GM21390 (cell line): ENCODE results near the gene RAB11A.
A peak's percentile ranks its signal among the peaks of the same experiment; 100 is the strongest.

ENCODE experiments used
- ATAC-seq: cut with Tn5 transposase; IDR thresholded peaks from one replicate; pipeline ENCODE4 v1.9.1; 2021; ENCODE audit not compliant: unreplicated experiment

RAB11A gene

GRCh38 chr15:65883571-65883970, 14.3 kb downstream of the RAB11A start:
- no peak for ATAC-seq

GRCh38 chr15:65884511-65884910, 15.2 kb downstream of the RAB11A start:
- no peak for ATAC-seq

- no peak for ATAC-seq
These were observed 16.5 kb downstream of the RAB11A start for GRCh38 chr15:65885668-65886218.

- no peak for ATAC-seq
These were observed 18.3 kb downstream of the RAB11A start for GRCh38 chr15:65887565-65887964.

GRCh38 chr15:65888981-65889380, 19.7 kb downstream of the RAB11A start:
- ATAC-seq: no peak

- no peak for ATAC-seq
These were observed 23.8 kb downstream of the RAB11A start for GRCh38 chr15:65893060-65893459.

- no peak for ATAC-seq
These were observed 26.9 kb downstream of the RAB11A start for GRCh38 chr15:65896236-65896635.

GRCh38 chr15:65900488-65900887, 31.2 kb downstream of the RAB11A start:
- ATAC-seq: no peak

- ATAC-seq: no peak
These were observed 32.0 kb downstream of the RAB11A start for GRCh38 chr15:65901336-65901735.

GRCh38 chr15:65901836-65902235, 32.5 kb downstream of the RAB11A start:
- no peak for ATAC-seq

- peak; percentile 78 for ATAC-seq
These were observed 33.1 kb downstream of the RAB11A start for GRCh38 chr15:65902373-65902772.

GRCh38 chr15:65903296-65904073, 34.2 kb downstream of the RAB11A start:
- ATAC-seq: no peak

- ATAC-seq: no peak
These were observed 35.0 kb downstream of the RAB11A start for GRCh38 chr15:65904301-65904700.

- no peak for ATAC-seq
These were observed 37.1 kb downstream of the RAB11A start for GRCh38 chr15:65906396-65906795.

- ATAC-seq: no peak
These were observed 38.4 kb downstream of the RAB11A start for GRCh38 chr15:65907661-65908060.

GRCh38 chr15:65908876-65909275, 39.6 kb downstream of the RAB11A start:
- ATAC-seq: no peak

GRCh38 chr15:65909831-65910230, 40.5 kb downstream of the RAB11A start:
- no peak for ATAC-seq

GRCh38 chr15:65910341-65910740, 41.0 kb downstream of the RAB11A start:
- ATAC-seq: no peak

- ATAC-seq: no peak
These were observed 42.9 kb downstream of the RAB11A start for GRCh38 chr15:65912235-65912634.

GRCh38 chr15:65913631-65914199, 44.4 kb downstream of the RAB11A start:
- no peak for ATAC-seq

GRCh38 chr15:65914386-65914785, 45.1 kb downstream of the RAB11A start:
- ATAC-seq: no peak
